ENCODE results near the gene THAP12.

Gene THAP12

DNA sequence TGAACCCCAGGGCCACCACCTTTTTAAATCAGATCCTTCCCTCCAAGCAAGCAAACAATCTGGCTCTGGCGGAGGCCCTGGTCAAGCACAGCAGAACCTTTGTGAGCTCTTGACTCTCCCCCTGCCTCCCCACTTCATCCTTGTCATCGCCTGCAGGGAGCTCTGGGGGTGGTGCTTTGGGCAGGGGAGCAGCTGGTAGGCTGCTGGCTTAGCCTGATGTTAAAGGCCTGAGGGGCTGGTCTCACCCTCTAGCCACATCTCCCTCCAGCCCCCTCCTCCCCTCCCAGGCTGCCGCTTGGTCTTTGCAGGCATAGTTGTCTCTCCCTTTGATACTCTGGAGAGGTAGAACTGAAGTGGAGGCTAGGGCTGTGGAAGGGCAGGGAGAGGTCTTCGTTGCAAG is 50.9 kb downstream of the THAP12 start:
- Histone ChIP-seq H3K9me2 (replicated peaks; ENCODE audit: low read depth, low read length) (no peaks in the 10 kb centered on the region), H3K4me2 (ENCODE audit: low read depth, low read length, poor library complexity, severe bottlenecking) (no peak overlapping the region), H2AFZ (ENCODE audit: low read length) (no peak overlapping the region), H3K4me1 (ENCODE audit: insufficient read depth, low read length, poor library complexity, severe bottlenecking) (peaks cover 2% of the 10 kb centered on the region), H4K20me1 (ENCODE audit: insufficient read depth, low read length, poor library complexity, severe bottlenecking) (no peaks in the 10 kb centered on the region), H3K79me2 (ENCODE audit: insufficient read depth, low read length) (no peaks in the 10 kb centered on the region), H3K9me3 (ENCODE audit: insufficient read depth, low read depth, low read length) (peaks cover 4% of the 10 kb centered on the region; the same call in 1 of the 2 replicates), H3K4me3 (ENCODE audit: low read length, poor library complexity, severe bottlenecking) (no peak overlapping the region), H3F3A (ENCODE audit: low read depth) (no peaks in the 10 kb centered on the region), H3K9ac (ENCODE audit: low read depth, low read length, poor library complexity, severe bottlenecking) (no peak overlapping the region), H3K36me3 (ENCODE audit: insufficient read depth, low read length) (no peaks in the 10 kb centered on the region), H3K27me3 (ENCODE audit: insufficient read depth, low read length, poor library complexity, severe bottlenecking) (no peaks in the 10 kb centered on the region)
- TF ChIP-seq EZH2phosphoT487 (IDR thresholded peaks at IDR 0.05; ENCODE audit: borderline replicate concordance), result no peak
- TF ChIP-seq, protein P1, sequence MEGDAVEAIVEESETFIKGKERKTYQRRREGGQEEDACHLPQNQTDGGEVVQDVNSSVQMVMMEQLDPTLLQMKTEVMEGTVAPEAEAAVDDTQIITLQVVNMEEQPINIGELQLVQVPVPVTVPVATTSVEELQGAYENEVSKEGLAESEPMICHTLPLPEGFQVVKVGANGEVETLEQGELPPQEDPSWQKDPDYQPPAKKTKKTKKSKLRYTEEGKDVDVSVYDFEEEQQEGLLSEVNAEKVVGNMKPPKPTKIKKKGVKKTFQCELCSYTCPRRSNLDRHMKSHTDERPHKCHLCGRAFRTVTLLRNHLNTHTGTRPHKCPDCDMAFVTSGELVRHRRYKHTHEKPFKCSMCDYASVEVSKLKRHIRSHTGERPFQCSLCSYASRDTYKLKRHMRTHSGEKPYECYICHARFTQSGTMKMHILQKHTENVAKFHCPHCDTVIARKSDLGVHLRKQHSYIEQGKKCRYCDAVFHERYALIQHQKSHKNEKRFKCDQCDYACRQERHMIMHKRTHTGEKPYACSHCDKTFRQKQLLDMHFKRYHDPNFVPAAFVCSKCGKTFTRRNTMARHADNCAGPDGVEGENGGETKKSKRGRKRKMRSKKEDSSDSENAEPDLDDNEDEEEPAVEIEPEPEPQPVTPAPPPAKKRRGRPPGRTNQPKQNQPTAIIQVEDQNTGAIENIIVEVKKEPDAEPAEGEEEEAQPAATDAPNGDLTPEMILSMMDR (conservative IDR thresholded peaks at IDR 0.05; ENCODE audit: low read length), result no peak

DNA sequence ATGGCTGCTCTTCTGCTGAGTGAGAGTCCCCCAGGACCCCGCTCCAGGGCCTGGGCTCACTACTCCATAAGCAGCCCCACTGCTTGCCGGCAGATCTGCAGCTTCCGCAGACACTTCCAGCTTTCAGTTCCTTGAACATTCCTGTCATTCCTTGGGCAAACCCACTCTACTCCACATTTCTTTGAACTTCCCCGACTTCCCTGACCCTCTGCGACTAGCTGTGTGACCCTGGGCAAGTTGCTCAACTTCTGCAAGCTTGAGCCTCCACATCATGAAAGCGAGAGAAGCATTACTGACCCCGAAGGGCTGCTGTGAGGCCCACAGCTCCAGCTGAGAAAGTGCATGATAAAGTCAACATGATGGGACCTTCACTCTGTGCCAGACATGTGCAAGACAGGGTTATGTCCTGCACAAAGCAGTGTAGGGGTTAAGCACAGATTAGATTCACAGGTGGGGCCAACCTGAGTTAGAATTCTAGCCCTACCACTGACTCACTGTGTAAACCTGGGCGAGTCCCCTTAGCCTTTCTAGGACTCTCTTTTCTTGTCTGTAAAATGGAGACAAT is 51.8 kb downstream of the THAP12 start:
- Histone ChIP-seq H3K4me3 (ENCODE audit: low read length, poor library complexity, severe bottlenecking) (no peak overlapping the region), H3K4me2 (ENCODE audit: low read depth, low read length, poor library complexity, severe bottlenecking) (no peak overlapping the region), H3K4me1 (ENCODE audit: insufficient read depth, low read length, poor library complexity, severe bottlenecking) (peaks cover 4% of the 10 kb centered on the region)

DNA sequence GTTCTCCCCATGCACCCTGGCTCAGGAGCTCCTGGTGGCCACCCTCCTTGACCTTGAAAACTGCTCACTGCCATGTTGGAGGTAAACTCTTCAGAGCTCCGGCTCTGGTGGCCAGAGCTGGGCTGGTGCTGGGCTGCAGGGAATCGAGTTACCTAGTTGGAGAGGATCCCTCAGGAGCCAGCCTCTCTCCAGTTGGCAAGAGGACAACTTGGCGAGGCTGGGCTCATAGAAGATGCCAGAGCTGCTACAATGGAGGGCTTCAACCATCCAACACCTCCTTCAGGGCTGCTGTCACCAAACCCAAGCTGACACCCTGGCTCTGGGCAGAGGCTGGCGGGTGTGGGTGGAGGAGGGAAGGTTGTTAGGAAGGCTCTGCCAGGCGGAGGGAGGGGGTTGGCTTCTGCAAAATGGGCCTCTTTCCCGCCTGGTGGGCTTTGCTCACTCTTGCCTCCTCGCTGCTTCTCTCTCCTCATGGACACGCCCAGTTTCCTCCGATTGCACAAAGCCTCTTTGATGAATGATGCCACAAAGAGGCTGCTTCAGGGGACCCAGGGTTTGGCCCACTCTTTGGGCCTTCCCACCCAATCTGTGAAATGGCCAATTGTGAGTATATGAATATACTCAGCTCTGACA is 53.1 kb downstream of the THAP12 start:
- Histone ChIP-seq H3K4me2 (ENCODE audit: low read depth, low read length, poor library complexity, severe bottlenecking) (no peak overlapping the region), H3K4me3 (ENCODE audit: low read length, poor library complexity, severe bottlenecking) (no peak overlapping the region), H3K9ac (ENCODE audit: low read depth, low read length, poor library complexity, severe bottlenecking) (no peak overlapping the region), H3K9me2 (replicated peaks; ENCODE audit: low read depth, low read length) (no peaks in the 10 kb centered on the region), H3F3A (ENCODE audit: low read depth) (no peaks in the 10 kb centered on the region), H4K20me1 (ENCODE audit: insufficient read depth, low read length, poor library complexity, severe bottlenecking) (no peaks in the 10 kb centered on the region), H2AFZ (ENCODE audit: low read length) (no peak overlapping the region), H3K36me3 (ENCODE audit: insufficient read depth, low read length) (no peaks in the 10 kb centered on the region), H3K79me2 (ENCODE audit: insufficient read depth, low read length) (no peaks in the 10 kb centered on the region), H3K27me3 (ENCODE audit: insufficient read depth, low read length, poor library complexity, severe bottlenecking) (no peaks in the 10 kb centered on the region), H3K4me1 (ENCODE audit: insufficient read depth, low read length, poor library complexity, severe bottlenecking) (peaks cover 7% of the 10 kb centered on the region), H3K9me3 (ENCODE audit: insufficient read depth, low read depth, low read length) (no peaks in the 10 kb centered on the region)
- TF ChIP-seq EZH2phosphoT487 (IDR thresholded peaks at IDR 0.05; ENCODE audit: borderline replicate concordance), result no peak
- TF ChIP-seq, protein P1 (conservative IDR thresholded peaks at IDR 0.05; ENCODE audit: low read length), result no peak

More for the DNA sequence above, 51.8 kb downstream of the THAP12 start:
- Histone ChIP-seq H3K27me3 (ENCODE audit: insufficient read depth, low read length, poor library complexity, severe bottlenecking) (no peaks in the 10 kb centered on the region), H3F3A (ENCODE audit: low read depth) (no peaks in the 10 kb centered on the region), H3K36me3 (ENCODE audit: insufficient read depth, low read length) (no peaks in the 10 kb centered on the region), H4K20me1 (ENCODE audit: insufficient read depth, low read length, poor library complexity, severe bottlenecking) (no peaks in the 10 kb centered on the region), H3K9ac (ENCODE audit: low read depth, low read length, poor library complexity, severe bottlenecking) (no peak overlapping the region), H3K79me2 (ENCODE audit: insufficient read depth, low read length) (no peaks in the 10 kb centered on the region), H3K9me2 (replicated peaks; ENCODE audit: low read depth, low read length) (no peaks in the 10 kb centered on the region), H2AFZ (ENCODE audit: low read length) (no peak overlapping the region), H3K9me3 (ENCODE audit: insufficient read depth, low read depth, low read length) (no peaks in the 10 kb centered on the region)
- TF ChIP-seq, protein P1 (conservative IDR thresholded peaks at IDR 0.05; ENCODE audit: low read length), result no peak
- TF ChIP-seq EZH2phosphoT487 (IDR thresholded peaks at IDR 0.05; ENCODE audit: borderline replicate concordance), result no peak
